ENCODE measurements around the gene SLCO3A1. TPM values are rescaled to one million over a fixed set of nuclear protein-coding genes. Genes with fewer than 3 reads are reported as not detected.

The SLCO3A1 gene
- total RNA-seq, 1 donor from 2014 or later = 2.7 TPM

DNA sequence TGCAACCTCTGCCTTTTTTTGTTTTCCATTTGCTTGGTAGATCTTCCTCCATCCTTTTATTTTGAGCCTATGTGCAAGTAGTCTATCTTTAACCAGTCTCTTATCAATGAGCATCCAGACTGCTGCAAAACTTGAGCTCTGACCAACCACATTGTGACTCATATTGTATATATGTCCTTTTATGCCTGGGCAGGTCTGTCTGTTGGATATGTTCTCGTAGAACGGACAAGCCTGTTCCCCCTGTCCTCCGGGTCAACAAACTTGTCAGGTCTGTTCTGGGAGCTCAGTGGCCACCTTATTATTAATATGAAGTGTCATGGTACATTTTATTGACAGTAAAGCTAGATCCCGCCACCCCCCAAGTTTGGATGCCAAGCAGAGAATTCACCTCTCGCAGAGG lies 287.3 kb downstream of the SLCO3A1 start:
- no peak for DNase-seq (ENCODE audit: low read depth)
- H3K4me3 ChIP-seq (ENCODE audit: low read depth, low read length) = no peak overlapping the region
- TF ChIP-seq, protein P1, sequence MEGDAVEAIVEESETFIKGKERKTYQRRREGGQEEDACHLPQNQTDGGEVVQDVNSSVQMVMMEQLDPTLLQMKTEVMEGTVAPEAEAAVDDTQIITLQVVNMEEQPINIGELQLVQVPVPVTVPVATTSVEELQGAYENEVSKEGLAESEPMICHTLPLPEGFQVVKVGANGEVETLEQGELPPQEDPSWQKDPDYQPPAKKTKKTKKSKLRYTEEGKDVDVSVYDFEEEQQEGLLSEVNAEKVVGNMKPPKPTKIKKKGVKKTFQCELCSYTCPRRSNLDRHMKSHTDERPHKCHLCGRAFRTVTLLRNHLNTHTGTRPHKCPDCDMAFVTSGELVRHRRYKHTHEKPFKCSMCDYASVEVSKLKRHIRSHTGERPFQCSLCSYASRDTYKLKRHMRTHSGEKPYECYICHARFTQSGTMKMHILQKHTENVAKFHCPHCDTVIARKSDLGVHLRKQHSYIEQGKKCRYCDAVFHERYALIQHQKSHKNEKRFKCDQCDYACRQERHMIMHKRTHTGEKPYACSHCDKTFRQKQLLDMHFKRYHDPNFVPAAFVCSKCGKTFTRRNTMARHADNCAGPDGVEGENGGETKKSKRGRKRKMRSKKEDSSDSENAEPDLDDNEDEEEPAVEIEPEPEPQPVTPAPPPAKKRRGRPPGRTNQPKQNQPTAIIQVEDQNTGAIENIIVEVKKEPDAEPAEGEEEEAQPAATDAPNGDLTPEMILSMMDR (conservative IDR thresholded peaks at IDR 0.05; ENCODE audit: low read depth, low read length) = no peak

DNA sequence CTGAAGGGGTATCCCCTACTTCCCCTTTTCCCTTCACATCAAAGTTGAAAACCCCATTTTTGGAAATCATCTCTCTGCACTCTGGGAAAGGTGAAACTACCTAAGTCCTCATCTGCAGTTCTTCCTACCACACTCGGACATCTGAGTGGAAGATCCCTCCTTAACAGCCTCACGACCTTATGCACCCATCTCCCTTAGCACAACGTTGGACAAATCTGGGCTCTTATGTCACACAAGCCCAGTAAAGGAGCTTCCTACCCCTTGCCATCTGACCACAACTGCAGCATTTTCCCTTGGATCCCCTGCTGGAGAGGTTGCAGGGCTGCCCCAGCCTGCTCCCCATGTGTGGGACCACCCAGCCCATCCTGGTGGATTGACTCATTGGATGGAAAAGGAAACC lies 288.1 kb downstream of the SLCO3A1 start:
- no peak for DNase-seq (ENCODE audit: low read depth)
- TF ChIP-seq, protein P1 (conservative IDR thresholded peaks at IDR 0.05; ENCODE audit: low read depth, low read length) = no peak

DNA sequence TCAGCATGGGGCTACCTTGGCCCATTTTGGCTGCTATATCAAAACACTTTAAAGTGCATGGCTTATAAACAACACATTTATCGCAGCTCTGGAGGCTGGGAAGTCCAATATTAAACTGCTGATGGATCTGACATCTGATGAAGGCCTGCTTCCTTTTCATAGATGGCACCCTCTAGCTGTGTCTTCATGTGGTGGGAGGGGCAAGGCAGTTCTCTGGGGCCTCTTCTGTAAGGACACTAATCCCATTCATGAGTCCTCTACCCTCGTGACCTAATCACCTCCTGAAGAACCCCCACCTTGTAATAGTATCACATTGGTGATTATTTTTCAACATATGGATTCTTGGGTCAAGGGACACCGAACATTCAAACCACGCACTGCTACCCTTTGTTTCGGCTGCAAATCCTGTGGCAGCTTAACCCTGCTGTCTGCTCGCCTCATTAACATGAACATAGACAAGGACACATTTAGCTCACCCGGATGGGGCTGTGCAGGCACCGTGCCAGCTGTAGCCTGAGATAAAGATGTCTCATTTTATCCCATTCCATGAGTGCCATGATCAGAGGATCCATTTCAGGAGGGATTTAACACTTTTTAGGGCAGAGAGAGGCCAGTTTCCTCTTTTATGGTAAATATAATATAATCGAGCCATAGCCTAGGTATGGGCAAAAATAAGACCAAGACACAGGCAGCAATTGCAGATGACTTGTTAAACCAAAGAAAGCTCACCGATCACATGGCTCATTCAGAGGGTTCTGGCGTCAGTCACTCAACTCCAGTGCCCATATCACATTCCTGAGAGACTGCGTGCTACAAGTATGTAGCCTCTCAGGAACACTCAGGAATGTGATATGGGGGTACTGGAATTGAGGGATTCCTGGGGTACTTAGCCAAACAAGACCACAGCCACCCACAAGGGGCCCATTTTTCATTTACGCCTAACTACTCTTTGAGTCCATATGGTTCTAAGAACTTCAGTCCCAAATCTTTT lies 289.0 kb downstream of the SLCO3A1 start:
- no peak for DNase-seq (ENCODE audit: low read depth)

More for the DNA sequence above, 288.1 kb downstream of the SLCO3A1 start:
- no peak overlapping the region for H3K4me3 ChIP-seq (ENCODE audit: low read depth, low read length)

DNA sequence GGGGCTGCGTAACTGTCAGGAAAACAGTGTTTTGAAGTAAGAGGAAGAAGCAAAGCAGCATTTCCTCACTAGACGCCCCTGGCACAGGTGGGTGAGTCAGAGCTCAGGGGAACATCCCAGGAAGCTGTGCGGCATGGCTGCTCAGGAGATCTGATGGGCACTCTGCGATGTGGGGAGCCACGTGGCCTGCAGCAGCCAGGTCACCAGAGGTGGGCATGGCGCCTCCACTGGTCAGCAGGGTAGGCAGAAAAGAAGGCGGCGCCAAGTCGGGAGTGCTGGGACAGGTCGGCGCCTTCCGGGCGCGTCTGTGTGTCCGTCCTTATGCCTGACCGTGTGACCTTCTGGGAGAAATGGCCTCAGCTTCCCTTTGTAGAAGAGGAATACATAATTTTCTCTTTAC lies 290.3 kb downstream of the SLCO3A1 start:
- H3K4me3 ChIP-seq (ENCODE audit: low read depth, low read length) = no peak overlapping the region

More for the DNA sequence above, 289.0 kb downstream of the SLCO3A1 start:
- H3K4me3 ChIP-seq (ENCODE audit: low read depth, low read length) = no peak overlapping the region
- TF ChIP-seq, protein P1 (conservative IDR thresholded peaks at IDR 0.05; ENCODE audit: low read depth, low read length) = no peak

DNA sequence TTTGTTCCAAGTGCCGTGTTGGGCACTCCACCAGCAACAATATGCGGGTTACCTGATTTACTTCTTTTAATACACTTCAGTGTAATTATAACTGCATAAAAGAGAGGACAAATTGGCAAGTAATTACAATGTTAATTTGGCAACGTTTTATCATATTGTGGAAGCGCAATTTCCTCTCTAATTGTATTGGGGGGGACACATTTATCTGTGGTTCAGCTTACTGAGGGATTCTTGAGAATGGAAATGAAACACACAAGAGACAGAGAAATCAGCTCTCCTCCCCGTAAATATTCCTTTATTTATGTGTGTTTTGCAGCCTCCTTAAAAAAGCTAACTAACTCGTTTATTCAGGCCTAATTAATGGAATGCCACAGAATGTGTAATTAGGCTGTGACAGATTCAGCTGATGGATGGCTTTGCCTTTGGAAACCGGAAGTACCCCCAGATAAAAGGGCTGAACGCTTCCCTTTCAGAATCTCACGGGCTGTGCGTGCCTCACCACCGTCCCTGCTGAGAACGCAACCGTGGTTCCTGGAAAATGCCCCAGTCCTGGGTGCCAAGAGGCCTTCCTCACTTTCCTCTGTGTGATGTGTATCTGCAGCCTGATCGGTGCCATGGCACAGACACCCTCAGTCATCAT lies 293.1 kb downstream of the SLCO3A1 start:
- TF ChIP-seq, protein P1 (conservative IDR thresholded peaks at IDR 0.05; ENCODE audit: low read depth, low read length) = no peak
- no peak for DNase-seq (ENCODE audit: low read depth)
- no peak overlapping the region for H3K4me3 ChIP-seq (ENCODE audit: low read depth, low read length)

More for the DNA sequence above, 290.3 kb downstream of the SLCO3A1 start:
- no peak for DNase-seq (ENCODE audit: low read depth)
- TF ChIP-seq, protein P1 (conservative IDR thresholded peaks at IDR 0.05; ENCODE audit: low read depth, low read length) = no peak

DNA sequence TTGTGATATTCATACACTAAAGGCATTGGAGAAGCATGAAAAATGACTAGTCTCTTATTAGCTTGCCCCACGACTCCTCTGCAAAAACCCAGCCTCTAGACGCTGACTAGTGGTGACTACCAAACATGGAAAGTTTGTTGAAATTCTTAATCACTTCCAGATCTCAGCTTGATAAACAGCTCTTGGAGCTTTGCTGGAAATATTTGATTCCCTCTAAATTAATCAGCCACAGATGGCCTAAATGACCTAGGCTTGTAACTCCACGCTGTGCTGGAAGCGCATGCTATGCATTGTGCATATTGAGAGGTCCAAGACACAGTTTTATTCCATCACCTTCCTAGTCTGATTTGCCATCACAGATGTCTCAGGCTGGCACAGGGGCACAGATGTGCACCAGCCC lies 295.5 kb downstream of the SLCO3A1 start:
- DNase-seq (ENCODE audit: low read depth) = no peak
- no peak overlapping the region for H3K4me3 ChIP-seq (ENCODE audit: low read depth, low read length)
- TF ChIP-seq, protein P1 (conservative IDR thresholded peaks at IDR 0.05; ENCODE audit: low read depth, low read length) = no peak
